Measurements from ENCODE around the gene CD101.

The CD101 gene

GRCh38 chr1:117030271-117030877, 28.8 kb downstream of the CD101 start:
- TF ChIP-seq CTCF (IDR thresholded peaks at IDR 0.05; ENCODE audit: control insufficient read depth, insufficient read depth, low read depth, low read length, missing control alignments): no peak
- no peak for DNase-seq (ENCODE audit: low read depth)
- no peak overlapping the region for H3K4me3 ChIP-seq (ENCODE audit: control insufficient read depth, low read depth, low read length)

GRCh38 chr1:117032266-117032665, 30.7 kb downstream of the CD101 start:
- no peak for TF ChIP-seq CTCF (IDR thresholded peaks at IDR 0.05; ENCODE audit: control insufficient read depth, insufficient read depth, low read depth, low read length, missing control alignments)
- no peak overlapping the region for H3K4me3 ChIP-seq (ENCODE audit: control insufficient read depth, low read depth, low read length)
- DNase-seq (ENCODE audit: low read depth): no peak

- no peak overlapping the region for H3K4me3 ChIP-seq (ENCODE audit: control insufficient read depth, low read depth, low read length)
- no peak for TF ChIP-seq CTCF (IDR thresholded peaks at IDR 0.05; ENCODE audit: control insufficient read depth, insufficient read depth, low read depth, low read length, missing control alignments)
- DNase-seq (ENCODE audit: low read depth): no peak
Observed at GRCh38 chr1:117032681-117033539, 31.4 kb downstream of the CD101 start.

GRCh38 chr1:117033772-117034171, 32.2 kb downstream of the CD101 start:
- H3K4me3 ChIP-seq (ENCODE audit: control insufficient read depth, low read depth, low read length): no peak overlapping the region
- no peak for DNase-seq (ENCODE audit: low read depth)

GRCh38 chr1:117034791-117035290, 33.3 kb downstream of the CD101 start:
- no peak overlapping the region for H3K4me3 ChIP-seq (ENCODE audit: control insufficient read depth, low read depth, low read length)
- DNase-seq (ENCODE audit: low read depth): no peak
- no peak for TF ChIP-seq CTCF (IDR thresholded peaks at IDR 0.05; ENCODE audit: control insufficient read depth, insufficient read depth, low read depth, low read length, missing control alignments)

More at GRCh38 chr1:117033772-117034171, 32.2 kb downstream of the CD101 start:
- TF ChIP-seq CTCF (IDR thresholded peaks at IDR 0.05; ENCODE audit: control insufficient read depth, insufficient read depth, low read depth, low read length, missing control alignments): no peak

GRCh38 chr1:117036018-117036461, 34.5 kb downstream of the CD101 start:
- TF ChIP-seq CTCF (IDR thresholded peaks at IDR 0.05; ENCODE audit: control insufficient read depth, insufficient read depth, low read depth, low read length, missing control alignments): no peak
- DNase-seq (ENCODE audit: low read depth): no peak
- H3K4me3 ChIP-seq (ENCODE audit: control insufficient read depth, low read depth, low read length): no peak overlapping the region
